Gastrocnemius medialis (tissue), 4 donors: ENCODE measurements around the gene TBCD. TPM values are rescaled to one million over a fixed set of nuclear protein-coding genes. Genes with fewer than 3 reads are reported as not detected.

Experiments used
- ATAC-seq, 2 donors: fragments of 150-250 bp; one replicate each; pipeline ENCODE4 v1.9.1; 2016
- DNase-seq, 2 donors: peaks; one replicate each; pipeline ENCODE4 v3.0.0-alpha.2; 2019
- H3K27ac ChIP-seq, 4 donors: fragments of 200-600 bp; sonication (generic); 1 replicate in 1 of 4; 2 replicates in 3 of 4; pipeline ENCODE4 v1.5.1; 2016 to 2018; ENCODE audit warnings: mild to moderate bottlenecking in 2 of 4, moderate library complexity in 1 of 4
- H3K27me3 ChIP-seq, 3 donors: fragments of 200-600 bp; sonication (generic) in 2 of 3; 1 replicate in 1 of 3; 2 replicates in 2 of 3; pipeline versions ENCODE4 v1.5.1 to v1.6.0; 2016 to 2019; ENCODE audit warnings: mild to moderate bottlenecking in 1 of 3, moderate library complexity in 1 of 3
- H3K36me3 ChIP-seq, 2 donors: fragments of 200-600 bp; sonication (generic) in 1 of 2; one replicate each; pipeline ENCODE4 v1.5.1; 2017 to 2018
- H3K4me1 ChIP-seq, 2 donors: fragments of 200-600 bp; sonication (generic) in 1 of 2; one replicate each; pipeline ENCODE4 v1.5.1; 2016 to 2017; ENCODE audit warnings: mild to moderate bottlenecking in 2 of 2
- H3K4me3 ChIP-seq, 4 donors: fragments of 200-600 bp; sonication (generic) in 3 of 4; 1 replicate in 1 of 4; 2 replicates in 3 of 4; pipeline ENCODE4 v1.5.1; 2016 to 2019; ENCODE audit warnings: mild to moderate bottlenecking in 2 of 4
- H3K9me3 ChIP-seq, 3 donors: fragments of 200-600 bp; sonication (generic) in 2 of 3; 1 replicate in 1 of 3; 2 replicates in 2 of 3; pipeline ENCODE4 v1.5.1; 2016 to 2019
- CTCF ChIP-seq, 5 experiments: fragments of 450-650 bp in 3 of 5; fragments of 200-600 bp in 2 of 5; sonication (generic) in 2 of 5; IDR thresholded peaks in 4 of 5; conservative IDR thresholded peaks in 1 of 5; 1 replicate in 4 of 5; 2 replicates in 1 of 5; pipeline ENCODE4 v1.5.1; 2016 to 2019; ENCODE audit warnings: antibody characterized with exemption in 5 of 5, mild to moderate bottlenecking in 3 of 5, moderate library complexity in 3 of 5
- POLR2A ChIP-seq, 2 donors: fragments of 450-650 bp; IDR thresholded peaks; one replicate each; pipeline ENCODE4 v1.6.1; 2017; ENCODE audit warnings: antibody characterized with exemption in 2 of 2, mild to moderate bottlenecking in 2 of 2, moderate library complexity in 2 of 2
- in situ Hi-C, 4 donors: fragments of 200-750 bp; cut with MboI; loops; one replicate each; pipeline versions ENCODE4 v1.15.0 to v1.8.0; 2017; ENCODE audit warnings: low sequenced_read_pairs in 4 of 4
- intact Hi-C: fragments of 100-400 bp; cut with DNase I; formaldehyde crosslinking; loops from one replicate; pipeline ENCODE4 v1.15.1; 2023; ENCODE audit warnings: low total_unique reads
- total RNA-seq, 4 donors: library from RNA; depleted of rRNA; stranded (reverse); fragments of >200 nt; gene quantifications; one replicate each; pipeline versions ENCODE4 v1.1.0 to v1.2.3, GENCODE V29; 2016

Gene TBCD
- total RNA-seq, 4 donors from 2014 or later, result 18.0 to 50.4 (median 33.3) TPM

GRCh38 chr17:82720204-82720603, 31.7 kb upstream of the TBCD start:
- intact Hi-C loops (no loop called here), in situ Hi-C loops (no loop called here)
- ATAC-seq, result no peak
- no peak overlapping the region for H3K27ac ChIP-seq
- TF ChIP-seq POLR2A (IDR thresholded peaks at IDR 0.05) (no peak), CTCF (IDR thresholded peaks at IDR 0.05 in 4 of 5, conservative IDR thresholded peaks at IDR 0.05 in 1 of 5) (no peak)
- H3K9me3 ChIP-seq, result no peaks in the 10 kb centered on the region
- H3K27me3 ChIP-seq, result no peaks in the 10 kb centered on the region
- no peak for DNase-seq
- H3K36me3 ChIP-seq, result peaks cover 0 to 29% of the 10 kb centered on the region in 2 donors
- no peak overlapping the region for H3K4me3 ChIP-seq
- H3K4me1 ChIP-seq, result peaks cover 15 to 17% of the 10 kb centered on the region in 2 donors

- Histone ChIP-seq H3K4me1 (peaks cover 7% of the 10 kb centered on the region in 2 donors), H3K36me3 (peaks cover 0 to 42% of the 10 kb centered on the region in 2 donors), H3K9me3 (no peaks in the 10 kb centered on the region), H3K27me3 (no peaks in the 10 kb centered on the region), H3K27ac (no peak overlapping the region), H3K4me3 (no peak overlapping the region)
- ATAC-seq (no peak), DNase-seq (no peak)
- TF ChIP-seq POLR2A (IDR thresholded peaks at IDR 0.05) (no peak), CTCF (IDR thresholded peaks at IDR 0.05 in 4 of 5, conservative IDR thresholded peaks at IDR 0.05 in 1 of 5) (no peak)
- in situ Hi-C loops (no loop called here), intact Hi-C loops (no loop called here)
Observed at GRCh38 chr17:82722341-82723013, 29.4 kb upstream of the TBCD start.

GRCh38 chr17:82723169-82723807, 28.6 kb upstream of the TBCD start:
- no peak overlapping the region for H3K27ac ChIP-seq
- DNase-seq (no peak), ATAC-seq (no peak)
- TF ChIP-seq CTCF (IDR thresholded peaks at IDR 0.05 in 4 of 5, conservative IDR thresholded peaks at IDR 0.05 in 1 of 5) (no peak), POLR2A (IDR thresholded peaks at IDR 0.05) (no peak)
- no peaks in the 10 kb centered on the region for H3K9me3 ChIP-seq
- H3K4me1 ChIP-seq, result no peaks in the 10 kb centered on the region
- intact Hi-C loops (no loop called here), in situ Hi-C loops (no loop called here)
- H3K36me3 ChIP-seq, result peaks cover 0 to 45% of the 10 kb centered on the region in 2 donors
- no peak overlapping the region for H3K4me3 ChIP-seq
- no peaks in the 10 kb centered on the region for H3K27me3 ChIP-seq

- no peaks in the 10 kb centered on the region for H3K27me3 ChIP-seq
- DNase-seq (no peak), ATAC-seq (no peak)
- H3K27ac ChIP-seq, result no peak overlapping the region
- H3K4me3 ChIP-seq, result no peak overlapping the region
- in situ Hi-C loops (no loop called here), intact Hi-C loops (no loop called here)
- H3K9me3 ChIP-seq, result no peaks in the 10 kb centered on the region
- peaks cover 0 to 25% of the 10 kb centered on the region in 2 donors for H3K36me3 ChIP-seq
- TF ChIP-seq CTCF (IDR thresholded peaks at IDR 0.05 in 4 of 5, conservative IDR thresholded peaks at IDR 0.05 in 1 of 5) (no peak), POLR2A (IDR thresholded peaks at IDR 0.05) (no peak)
- no peaks in the 10 kb centered on the region for H3K4me1 ChIP-seq
Observed at GRCh38 chr17:82726427-82726826, 25.4 kb upstream of the TBCD start.
